K562 (cell line): ENCODE results near the gene PCID2. TPM values are rescaled to one million over a fixed set of nuclear protein-coding genes. Genes with fewer than 3 reads are reported as not detected.

Experiments used
- CBX3 ChIP-seq, 2 experiments: IDR thresholded peaks; 1 replicate in 1 of 2; 2 replicates in 1 of 2; pipeline ENCODE4 v1.6.1; 2012; ENCODE audit warnings: inconsistent platforms in 2 of 2, low read length in 2 of 2, borderline replicate concordance in 1 of 2, control low read depth in 1 of 2
- ETS2 ChIP-seq: IDR thresholded peaks from 2 replicates; pipeline ENCODE4 v1.6.1; 2016; ENCODE audit warnings: borderline replicate concordance, missing genetic modification characterization, mild to moderate bottlenecking, moderate library complexity, missing compliant biosample characterization; ENCODE audit not compliant: poor library complexity, severe bottlenecking
- ETV5 ChIP-seq: sonication (generic); formaldehyde crosslinking; IDR thresholded peaks from 2 replicates; pipeline ENCODE4 v1.4.0; 2020; ENCODE audit warnings: low read depth, mild to moderate bottlenecking, missing genetic modification reagents
- FOXM1 ChIP-seq, 2 experiments: fragments of 450-650 bp in 1 of 2; sonication (generic) in 1 of 2; formaldehyde crosslinking in 1 of 2; IDR thresholded peaks; 2 replicates each; pipeline versions ENCODE4 v1.6.1 to v1.9.0; 2017 to 2022; ENCODE audit warnings: low read depth in 2 of 2, mild to moderate bottlenecking in 2 of 2, missing genetic modification reagents in 1 of 2, moderate library complexity in 1 of 2
- FUS ChIP-seq: fragments of 200-400 bp; formaldehyde crosslinking; optimal IDR thresholded peaks from 2 replicates; pipeline ENCODE3; 2017; ENCODE audit warnings: low read depth, low read length
- MAFF ChIP-seq: IDR thresholded peaks from 2 replicates; pipeline ENCODE4 v1.6.1; 2012; ENCODE audit warnings: low read length, improper control_type of control experiment
- MGA ChIP-seq: fragments of 450-650 bp; IDR thresholded peaks from 2 replicates; pipeline ENCODE4 v1.6.1; 2016; ENCODE audit warnings: mild to moderate bottlenecking, moderate library complexity
- POLR2G ChIP-seq: fragments of 200-400 bp; formaldehyde crosslinking; IDR thresholded peaks from 2 replicates; pipeline ENCODE4 v1.6.1; 2017; ENCODE audit warnings: low read depth, mild to moderate bottlenecking, antibody characterized with exemption, low read length, moderate library complexity
- SIN3A ChIP-seq, 2 experiments: fragments of 150-350 bp in 1 of 2; IDR thresholded peaks; 2 replicates each; pipeline ENCODE4 v1.6.1; 2011 to 2016; ENCODE audit warnings: borderline replicate concordance in 2 of 2, low read depth in 2 of 2, low read length in 2 of 2, mild to moderate bottlenecking in 2 of 2, moderate library complexity in 2 of 2; ENCODE audit not compliant: control insufficient read depth in 1 of 2
- TAF1 ChIP-seq: IDR thresholded peaks from 2 replicates; pipeline ENCODE4 v1.6.1; 2011; ENCODE audit warnings: mild to moderate bottlenecking, low read length, moderate library complexity; ENCODE audit not compliant: insufficient read depth, control insufficient read depth, severe bottlenecking; ENCODE audit errors: extremely low read depth
- TAF9B ChIP-seq: fragments of 450-650 bp; IDR thresholded peaks from 2 replicates; pipeline ENCODE4 v1.6.1; 2018; ENCODE audit warnings: mild to moderate bottlenecking; ENCODE audit not compliant: partially characterized antibody
- TEAD2 ChIP-seq: fragments of 450-650 bp; IDR thresholded peaks from 2 replicates; pipeline ENCODE4 v1.6.1; 2016; ENCODE audit warnings: missing genetic modification characterization, control low read depth, missing compliant biosample characterization
- TFE3 ChIP-seq: fragments of 450-650 bp; formaldehyde crosslinking; IDR thresholded peaks from 2 replicates; pipeline ENCODE4 v1.4.0; 2020; ENCODE audit warnings: mild to moderate bottlenecking, mixed read lengths
- polyA plus RNA-seq, 8 experiments: library from polyadenylated mRNA; depleted of rRNA in 4 of 8; stranded (reverse) in 5 of 8; unstranded in 3 of 8; fragments of >200 nt; fragmentation: Nextera tagmentation in 2 of 8; fragmentation: Illumina TruSeq in 1 of 8; extraction: Ambion mirVana in 2 of 8; extraction: Trizol in 1 of 8; gene quantifications; 2 replicates each; pipeline versions ENCODE4 v1.2.1 to v1.2.3, GENCODE V29; 2011 to 2014; ENCODE audit warnings: inconsistent platforms in 1 of 8, missing spikeins in 1 of 8
- total RNA-seq, 7 experiments: library from RNA; depleted of rRNA in 6 of 7; stranded (reverse); fragments of >200 nt in 6 of 7; fragmentation: Illumina TruSeq in 2 of 7; extraction: Trizol in 2 of 7; gene quantifications; 2 replicates each; pipeline versions ENCODE4 v1.2.1 to v1.2.3, GENCODE V29; 2011 to 2021; ENCODE audit warnings: low replicate concordance in 1 of 7

Gene PCID2
- total and polyA plus RNA-seq, 9 of the 15 experiments (the other 6 are each of a cell fraction or from before 2014, with no cell fraction given) = 39.6 to 117 (median 59.6) TPM

DNA sequence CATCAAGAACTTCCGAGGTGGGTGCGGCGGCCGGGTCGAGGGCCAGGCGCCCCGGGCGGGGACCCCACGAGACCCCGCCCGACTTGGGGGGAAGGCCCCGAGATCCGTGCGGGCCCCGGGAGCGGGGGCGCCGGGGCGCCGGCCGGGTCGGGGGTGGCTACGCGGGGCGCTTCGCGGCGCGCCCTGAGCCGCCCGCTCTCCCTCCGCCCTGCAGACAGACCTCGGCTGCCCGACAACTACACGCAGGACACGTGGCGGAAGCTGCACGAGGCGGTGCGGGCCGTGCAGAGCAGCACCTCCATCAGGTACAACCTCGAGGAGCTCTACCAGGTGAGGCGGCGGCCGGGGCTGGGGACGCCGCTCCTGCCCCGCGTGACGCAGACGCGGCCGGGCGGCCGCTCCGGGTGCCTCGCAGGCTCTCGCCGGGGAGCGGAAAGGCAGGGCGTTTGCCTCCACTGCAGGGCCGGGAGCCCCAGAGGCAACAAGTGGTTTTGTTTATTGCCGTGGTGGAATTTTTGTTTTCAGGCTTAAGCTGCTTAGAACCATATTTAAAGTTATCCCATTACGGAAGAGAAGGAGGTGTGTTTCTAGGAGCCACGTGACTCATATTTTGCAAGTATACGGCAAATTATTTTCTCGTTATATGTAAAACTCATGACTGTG, 1.4 kb upstream of the PCID2 start (continued):
- TF ChIP-seq MGA (peak; percentile 79), TAF9B (no peak), TFE3 (CRISPR knock-in tag) (peak; percentile 74), POLR2G (peak; percentile 49), CBX3 (IDR thresholded peaks at IDR 0.05; ENCODE audit: borderline replicate concordance in 1 of 2, low read length in 2 of 2) (0 out of 3 replicates have a peak, but pooled peaks of 1 of the 2 experiments have one; percentile 16), MAFF (no peak), FUS (no peak), TEAD2 (tag) (no peak), TAF1 (peak; percentile 17), ETS2 (tag) (no peak), ETV5 (CRISPR knock-in tag) (no peak), FOXM1 (IDR thresholded peaks at IDR 0.05; ENCODE audit: low read depth) (no peak), FOXM1 (CRISPR knock-in tag; IDR thresholded peaks at IDR 0.05; ENCODE audit: low read depth) (no peak), SIN3A (IDR thresholded peaks at IDR 0.05; ENCODE audit: borderline replicate concordance in 2 of 2, control insufficient read depth in 1 of 2, low read depth in 2 of 2, low read length in 2 of 2) (peak in 1 of 2 experiments; percentile 54; a peak in 1 of 4 replicates)
